OCI-LY3 (cell line): ENCODE results near the gene TPI1.

Experiments
- EZH2phosphoT487 ChIP-seq: fragments of 200-600 bp; shearing (Covaris generic); IDR thresholded peaks from 2 replicates; pipeline ENCODE4 v1.6.1; 2018; ENCODE audit warnings: antibody characterized with exemption, mixed run types, low read depth
- TF ChIP-seq, protein P1 (sequence below): fragments of 200-600, 300-600 bp; sonication (generic); IDR thresholded peaks from 2 replicates; pipeline ENCODE4 v1.5.1; 2014; ENCODE audit warnings: antibody characterized with exemption, low read length, low read depth

GRCh38 chr12:6883683-6884082 is 16.4 kb downstream of the TPI1 start:
- TF ChIP-seq, protein P1, sequence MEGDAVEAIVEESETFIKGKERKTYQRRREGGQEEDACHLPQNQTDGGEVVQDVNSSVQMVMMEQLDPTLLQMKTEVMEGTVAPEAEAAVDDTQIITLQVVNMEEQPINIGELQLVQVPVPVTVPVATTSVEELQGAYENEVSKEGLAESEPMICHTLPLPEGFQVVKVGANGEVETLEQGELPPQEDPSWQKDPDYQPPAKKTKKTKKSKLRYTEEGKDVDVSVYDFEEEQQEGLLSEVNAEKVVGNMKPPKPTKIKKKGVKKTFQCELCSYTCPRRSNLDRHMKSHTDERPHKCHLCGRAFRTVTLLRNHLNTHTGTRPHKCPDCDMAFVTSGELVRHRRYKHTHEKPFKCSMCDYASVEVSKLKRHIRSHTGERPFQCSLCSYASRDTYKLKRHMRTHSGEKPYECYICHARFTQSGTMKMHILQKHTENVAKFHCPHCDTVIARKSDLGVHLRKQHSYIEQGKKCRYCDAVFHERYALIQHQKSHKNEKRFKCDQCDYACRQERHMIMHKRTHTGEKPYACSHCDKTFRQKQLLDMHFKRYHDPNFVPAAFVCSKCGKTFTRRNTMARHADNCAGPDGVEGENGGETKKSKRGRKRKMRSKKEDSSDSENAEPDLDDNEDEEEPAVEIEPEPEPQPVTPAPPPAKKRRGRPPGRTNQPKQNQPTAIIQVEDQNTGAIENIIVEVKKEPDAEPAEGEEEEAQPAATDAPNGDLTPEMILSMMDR: no peak
- TF ChIP-seq EZH2phosphoT487: no peak
